DOHH2 (cell line): ENCODE measurements around the gene CNTNAP2.

Experiments used
- H3F3A ChIP-seq: fragments of 200-600 bp; sonication (generic), shearing (Covaris generic); 2 replicates; pipeline ENCODE4 v1.6.0; 2016; ENCODE audit warnings: antibody characterized with exemption, mild to moderate bottlenecking; ENCODE audit not compliant: control insufficient read depth, insufficient read depth
- H3K27ac ChIP-seq: fragments of 200-600 bp; sonication (generic); 2 replicates; pipeline ENCODE4 v1.5.1; 2014; ENCODE audit warnings: low read depth, mild to moderate bottlenecking, low read length, moderate library complexity
- H3K27me3 ChIP-seq: fragments of 200-600 bp; sonication (generic); 2 replicates; pipeline ENCODE4 v1.6.1; 2014; ENCODE audit warnings: mild to moderate bottlenecking, low read length, mixed read lengths; ENCODE audit not compliant: control insufficient read depth
- H3K36me3 ChIP-seq: fragments of 200-600 bp; sonication (generic); 2 replicates; pipeline ENCODE4 v1.6.1; 2014; ENCODE audit warnings: mild to moderate bottlenecking, low read length, moderate library complexity, mixed read lengths; ENCODE audit not compliant: control insufficient read depth
- H3K4me1 ChIP-seq: fragments of 200-600 bp; sonication (generic); 2 replicates; pipeline ENCODE4 v1.6.1; 2014; ENCODE audit warnings: mild to moderate bottlenecking, low read length, mixed read lengths; ENCODE audit not compliant: control insufficient read depth
- H3K4me2 ChIP-seq: fragments of 200-600 bp; sonication (generic); 2 replicates; pipeline ENCODE4 v1.6.0; 2014; ENCODE audit warnings: mild to moderate bottlenecking, low read length, moderate library complexity
- H3K4me3 ChIP-seq: fragments of 200-600 bp; sonication (generic); 2 replicates; pipeline ENCODE4 v1.5.1; 2014; ENCODE audit warnings: mild to moderate bottlenecking, low read length, mixed read lengths
- H3K79me2 ChIP-seq: fragments of 200-600 bp; sonication (generic); 2 replicates; pipeline ENCODE4 v1.6.1; 2014; ENCODE audit warnings: mild to moderate bottlenecking, low read length, mixed read lengths; ENCODE audit not compliant: control insufficient read depth
- H3K9me2 ChIP-seq: fragments of 200-600 bp; sonication (generic); replicated peaks from 2 replicates; pipeline ENCODE4 v1.6.1; 2014; ENCODE audit warnings: mild to moderate bottlenecking, low read length, mixed read lengths; ENCODE audit not compliant: control insufficient read depth
- H3K9me3 ChIP-seq: fragments of 200-600 bp; sonication (generic); 2 replicates; pipeline ENCODE4 v1.6.1; 2014; ENCODE audit warnings: antibody characterized with exemption, low read length, mixed read lengths; ENCODE audit not compliant: control insufficient read depth, insufficient read depth
- H4K20me1 ChIP-seq: fragments of 200-600 bp; sonication (generic); 2 replicates; pipeline ENCODE4 v1.6.0; 2014; ENCODE audit warnings: low read depth, mild to moderate bottlenecking, antibody characterized with exemption, low read length, moderate library complexity; ENCODE audit not compliant: control insufficient read depth, insufficient read depth
- EZH2phosphoT487 ChIP-seq: fragments of 200-600 bp; sonication (generic); IDR thresholded peaks from 2 replicates; pipeline ENCODE4 v1.6.1; 2017; ENCODE audit warnings: borderline replicate concordance, mild to moderate bottlenecking, antibody characterized with exemption, low read length, moderate library complexity, mixed read lengths
- TF ChIP-seq, protein P1 (sequence below): fragments of 200-600 bp; sonication (generic); IDR thresholded peaks from one replicate; pipeline ENCODE4 v1.5.1; 2014; ENCODE audit warnings: antibody characterized with exemption, mild to moderate bottlenecking, low read depth, low read length; ENCODE audit not compliant: poor library complexity, severe bottlenecking

Gene CNTNAP2

DNA sequence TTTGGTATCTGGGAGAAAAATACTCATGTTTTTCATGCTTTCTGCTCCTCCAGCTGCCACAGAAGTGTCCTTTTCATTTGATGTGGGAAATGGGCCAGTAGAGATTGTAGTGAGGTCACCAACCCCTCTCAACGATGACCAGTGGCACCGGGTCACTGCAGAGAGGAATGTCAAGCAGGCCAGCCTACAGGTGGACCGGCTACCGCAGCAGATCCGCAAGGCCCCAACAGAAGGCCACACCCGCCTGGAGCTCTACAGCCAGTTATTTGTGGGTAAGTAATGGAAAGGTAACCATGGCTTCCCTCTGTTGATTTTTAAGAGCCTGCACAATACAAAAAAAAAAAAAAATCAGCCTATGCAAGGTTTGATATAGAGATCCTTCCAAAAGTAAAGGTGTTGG is 2030.8 kb downstream of the CNTNAP2 start:
- Histone ChIP-seq H3K79me2 (no peaks in the 10 kb centered on the region), H3K9me3 (no peaks in the 10 kb centered on the region), H3K36me3 (no peaks in the 10 kb centered on the region), H3K4me1 (no peaks in the 10 kb centered on the region), H3K4me2 (no peak overlapping the region), H3K9me2 (no peaks in the 10 kb centered on the region), H3K27me3 (no peaks in the 10 kb centered on the region), H3K27ac (no peak overlapping the region), H3F3A (no peaks in the 10 kb centered on the region), H3K4me3 (no peak overlapping the region), H4K20me1 (no peaks in the 10 kb centered on the region)
- TF ChIP-seq, protein P1, sequence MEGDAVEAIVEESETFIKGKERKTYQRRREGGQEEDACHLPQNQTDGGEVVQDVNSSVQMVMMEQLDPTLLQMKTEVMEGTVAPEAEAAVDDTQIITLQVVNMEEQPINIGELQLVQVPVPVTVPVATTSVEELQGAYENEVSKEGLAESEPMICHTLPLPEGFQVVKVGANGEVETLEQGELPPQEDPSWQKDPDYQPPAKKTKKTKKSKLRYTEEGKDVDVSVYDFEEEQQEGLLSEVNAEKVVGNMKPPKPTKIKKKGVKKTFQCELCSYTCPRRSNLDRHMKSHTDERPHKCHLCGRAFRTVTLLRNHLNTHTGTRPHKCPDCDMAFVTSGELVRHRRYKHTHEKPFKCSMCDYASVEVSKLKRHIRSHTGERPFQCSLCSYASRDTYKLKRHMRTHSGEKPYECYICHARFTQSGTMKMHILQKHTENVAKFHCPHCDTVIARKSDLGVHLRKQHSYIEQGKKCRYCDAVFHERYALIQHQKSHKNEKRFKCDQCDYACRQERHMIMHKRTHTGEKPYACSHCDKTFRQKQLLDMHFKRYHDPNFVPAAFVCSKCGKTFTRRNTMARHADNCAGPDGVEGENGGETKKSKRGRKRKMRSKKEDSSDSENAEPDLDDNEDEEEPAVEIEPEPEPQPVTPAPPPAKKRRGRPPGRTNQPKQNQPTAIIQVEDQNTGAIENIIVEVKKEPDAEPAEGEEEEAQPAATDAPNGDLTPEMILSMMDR: no peak
- no peak for TF ChIP-seq EZH2phosphoT487

DNA sequence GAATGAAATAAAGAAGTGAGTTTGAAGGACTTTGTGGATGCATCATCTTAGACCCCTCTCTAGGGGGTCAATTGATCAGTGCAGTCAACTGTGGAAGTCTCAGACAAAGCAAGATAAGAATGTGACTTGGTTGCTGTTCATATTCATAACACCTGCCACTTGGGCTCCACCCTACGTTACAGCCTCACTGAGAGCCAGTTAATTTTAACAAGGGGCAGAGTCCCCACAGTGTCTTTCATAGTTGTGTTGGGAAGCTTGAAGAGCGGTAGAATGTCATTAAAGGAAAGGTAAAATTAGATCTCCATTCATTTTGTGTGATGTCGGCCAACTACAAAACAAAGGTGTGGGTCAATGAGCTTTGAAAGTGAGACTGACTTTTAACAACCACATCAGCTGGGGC is 2031.9 kb downstream of the CNTNAP2 start:
- no peaks in the 10 kb centered on the region for H3K36me3 ChIP-seq
- no peaks in the 10 kb centered on the region for H3K4me1 ChIP-seq
- no peak overlapping the region for H3K27ac ChIP-seq
- H3K9me3 ChIP-seq: no peaks in the 10 kb centered on the region
- no peaks in the 10 kb centered on the region for H3K9me2 ChIP-seq
- TF ChIP-seq EZH2phosphoT487: no peak
- TF ChIP-seq, protein P1: no peak
- no peaks in the 10 kb centered on the region for H4K20me1 ChIP-seq
- H3K27me3 ChIP-seq: no peaks in the 10 kb centered on the region
- no peaks in the 10 kb centered on the region for H3F3A ChIP-seq
- H3K79me2 ChIP-seq: no peaks in the 10 kb centered on the region
- no peak overlapping the region for H3K4me2 ChIP-seq
- no peak overlapping the region for H3K4me3 ChIP-seq

DNA sequence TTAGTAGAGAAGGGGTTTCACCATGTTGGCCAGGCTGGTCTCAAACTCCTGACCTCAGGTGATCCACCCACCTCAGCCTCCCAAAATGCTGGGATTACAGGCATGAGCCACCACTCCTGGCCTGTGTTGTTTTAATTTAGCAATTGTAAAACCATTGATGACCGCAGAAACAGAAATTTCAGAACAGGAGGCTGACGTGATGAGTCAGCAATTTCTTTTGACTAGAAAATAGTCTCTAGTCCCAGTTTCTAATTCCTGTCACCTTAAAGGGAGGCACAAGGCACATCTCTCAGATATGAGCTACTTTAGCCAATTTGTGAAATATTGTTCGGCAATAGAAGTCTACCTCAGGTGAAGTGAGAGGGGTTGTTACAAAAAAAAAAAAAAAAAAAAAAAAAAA is 2033.1 kb downstream of the CNTNAP2 start:
- no peaks in the 10 kb centered on the region for H3K79me2 ChIP-seq
- H3K36me3 ChIP-seq: no peaks in the 10 kb centered on the region
- H4K20me1 ChIP-seq: no peaks in the 10 kb centered on the region
- no peaks in the 10 kb centered on the region for H3F3A ChIP-seq
- H3K27me3 ChIP-seq: no peaks in the 10 kb centered on the region
- H3K9me3 ChIP-seq: no peaks in the 10 kb centered on the region
- no peak overlapping the region for H3K4me3 ChIP-seq
- TF ChIP-seq, protein P1: no peak
- no peak for TF ChIP-seq EZH2phosphoT487
- H3K4me2 ChIP-seq: no peak overlapping the region
- H3K27ac ChIP-seq: no peak overlapping the region
- no peaks in the 10 kb centered on the region for H3K4me1 ChIP-seq
- no peaks in the 10 kb centered on the region for H3K9me2 ChIP-seq

DNA sequence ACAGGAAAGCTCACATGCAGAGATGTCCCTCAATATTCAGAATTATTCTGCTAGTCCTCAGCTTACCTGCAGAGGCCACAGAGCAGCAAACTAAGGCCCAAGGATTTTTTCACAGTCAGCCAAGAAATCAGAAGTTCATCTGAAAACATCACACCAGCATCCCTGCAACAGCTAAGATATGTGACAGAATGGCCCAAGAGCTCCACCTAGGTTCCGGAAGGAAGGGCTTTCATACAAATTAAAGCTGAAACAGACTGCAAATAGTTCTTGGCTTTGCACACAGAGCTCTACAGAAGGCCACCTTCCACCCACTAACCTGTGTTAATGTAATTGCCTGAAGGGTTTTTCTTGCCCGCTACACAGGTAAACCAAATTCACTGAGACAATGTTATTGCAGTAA is 2035.2 kb downstream of the CNTNAP2 start:
- H3K36me3 ChIP-seq: no peaks in the 10 kb centered on the region
- no peaks in the 10 kb centered on the region for H3K27me3 ChIP-seq
- H3K4me3 ChIP-seq: no peak overlapping the region
- no peak for TF ChIP-seq EZH2phosphoT487
- TF ChIP-seq, protein P1: peak; percentile 18
- no peak overlapping the region for H3K27ac ChIP-seq
- H3K79me2 ChIP-seq: no peaks in the 10 kb centered on the region
- no peaks in the 10 kb centered on the region for H3F3A ChIP-seq
- H4K20me1 ChIP-seq: no peaks in the 10 kb centered on the region
- H3K9me2 ChIP-seq: no peaks in the 10 kb centered on the region
- H3K4me2 ChIP-seq: no peak overlapping the region
- no peaks in the 10 kb centered on the region for H3K9me3 ChIP-seq
- no peaks in the 10 kb centered on the region for H3K4me1 ChIP-seq
